ENCODE measurements around the gene SELENOO. TPM values are rescaled to one million over a fixed set of nuclear protein-coding genes. Genes with fewer than 3 reads are reported as not detected.
A peak's percentile ranks its signal among the peaks of the same experiment; 100 is the strongest.

The SELENOO gene
- total and polyA plus RNA-seq, 2 of the 13 experiments (the other 11 are each of a cell fraction or from before 2014, with no cell fraction given) = 14.4 to 19.0 TPM

DNA sequence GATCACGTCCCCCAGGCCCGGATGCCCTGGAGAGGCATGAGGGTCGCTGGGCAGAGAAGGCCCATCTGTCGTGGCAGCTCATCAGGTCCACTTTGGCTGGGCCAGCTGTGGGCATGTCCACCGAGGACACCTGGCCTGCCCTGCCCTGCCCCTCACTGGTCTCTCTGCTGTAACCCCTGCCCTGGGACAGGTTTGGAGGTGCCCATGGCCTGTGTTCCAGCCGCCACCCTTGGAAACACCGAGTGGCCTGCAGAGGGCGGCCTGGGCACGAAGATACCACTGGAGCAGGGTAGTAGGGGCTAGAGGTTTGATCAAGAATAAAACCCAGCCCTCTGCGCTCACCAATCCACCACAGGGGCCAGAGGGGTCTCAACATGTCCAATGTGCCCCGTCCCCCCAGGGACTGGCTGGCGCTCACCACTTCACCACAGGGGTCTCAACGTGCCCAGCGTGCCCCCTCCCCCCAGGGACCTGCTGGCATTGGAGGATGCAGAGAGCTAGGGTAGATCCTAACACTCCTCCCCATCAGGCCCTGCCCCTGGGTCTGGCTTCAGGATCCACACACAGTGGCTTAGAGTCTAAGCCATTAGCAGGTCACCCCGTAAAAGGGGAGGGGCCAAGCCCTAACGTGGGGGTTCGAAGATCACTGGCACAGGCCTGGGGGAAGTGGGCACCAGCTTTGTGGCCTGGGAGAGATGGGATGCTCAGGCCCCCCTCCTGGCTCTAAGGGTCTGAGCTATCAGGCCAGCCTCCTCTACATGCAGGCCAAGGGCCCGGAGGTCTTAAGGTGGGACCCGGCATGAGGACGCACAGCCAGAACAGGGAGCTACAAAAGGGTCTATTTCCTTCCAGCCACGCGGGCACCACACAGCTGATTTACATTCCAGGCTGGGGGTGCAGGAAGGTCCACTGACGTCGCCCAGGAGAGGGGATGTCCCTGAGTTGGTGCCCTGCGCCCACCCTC lies 51.6 kb downstream of the SELENOO start (continued):
- TF ChIP-seq, protein P1, sequence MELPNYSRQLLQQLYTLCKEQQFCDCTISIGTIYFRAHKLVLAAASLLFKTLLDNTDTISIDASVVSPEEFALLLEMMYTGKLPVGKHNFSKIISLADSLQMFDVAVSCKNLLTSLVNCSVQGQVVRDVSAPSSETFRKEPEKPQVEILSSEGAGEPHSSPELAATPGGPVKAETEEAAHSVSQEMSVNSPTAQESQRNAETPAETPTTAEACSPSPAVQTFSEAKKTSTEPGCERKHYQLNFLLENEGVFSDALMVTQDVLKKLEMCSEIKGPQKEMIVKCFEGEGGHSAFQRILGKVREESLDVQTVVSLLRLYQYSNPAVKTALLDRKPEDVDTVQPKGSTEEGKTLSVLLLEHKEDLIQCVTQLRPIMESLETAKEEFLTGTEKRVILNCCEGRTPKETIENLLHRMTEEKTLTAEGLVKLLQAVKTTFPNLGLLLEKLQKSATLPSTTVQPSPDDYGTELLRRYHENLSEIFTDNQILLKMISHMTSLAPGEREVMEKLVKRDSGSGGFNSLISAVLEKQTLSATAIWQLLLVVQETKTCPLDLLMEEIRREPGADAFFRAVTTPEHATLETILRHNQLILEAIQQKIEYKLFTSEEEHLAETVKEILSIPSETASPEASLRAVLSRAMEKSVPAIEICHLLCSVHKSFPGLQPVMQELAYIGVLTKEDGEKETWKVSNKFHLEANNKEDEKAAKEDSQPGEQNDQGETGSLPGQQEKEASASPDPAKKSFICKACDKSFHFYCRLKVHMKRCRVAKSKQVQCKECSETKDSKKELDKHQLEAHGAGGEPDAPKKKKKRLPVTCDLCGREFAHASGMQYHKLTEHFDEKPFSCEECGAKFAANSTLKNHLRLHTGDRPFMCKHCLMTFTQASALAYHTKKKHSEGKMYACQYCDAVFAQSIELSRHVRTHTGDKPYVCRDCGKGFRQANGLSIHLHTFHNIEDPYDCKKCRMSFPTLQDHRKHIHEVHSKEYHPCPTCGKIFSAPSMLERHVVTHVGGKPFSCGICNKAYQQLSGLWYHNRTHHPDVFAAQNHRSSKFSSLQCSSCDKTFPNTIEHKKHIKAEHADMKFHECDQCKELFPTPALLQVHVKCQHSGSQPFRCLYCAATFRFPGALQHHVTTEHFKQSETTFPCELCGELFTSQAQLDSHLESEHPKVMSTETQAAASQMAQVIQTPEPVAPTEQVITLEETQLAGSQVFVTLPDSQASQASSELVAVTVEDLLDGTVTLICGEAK (IDR thresholded peaks at IDR 0.05) = no peak
- TF ChIP-seq, protein P1 (CRISPR knock-in tag; IDR thresholded peaks at IDR 0.05) = no peak
- TF ChIP-seq CHD4 (IDR thresholded peaks at IDR 0.05; ENCODE audit: borderline replicate concordance, low read length) (no peak), ZNF44 (CRISPR knock-in tag; IDR thresholded peaks at IDR 0.05) (no peak), ZNF260 (CRISPR knock-in tag; IDR thresholded peaks at IDR 0.05; ENCODE audit: borderline replicate concordance, low read depth) (no peak), ZNF136 (CRISPR knock-in tag; IDR thresholded peaks at IDR 0.05; ENCODE audit: low read depth) (no peak), TCF12 (IDR thresholded peaks at IDR 0.05) (no peak), TCF12 (CRISPR knock-in tag; IDR thresholded peaks at IDR 0.05) (no peak), NR2F6 (IDR thresholded peaks at IDR 0.05) (no peak), NR2F6 (CRISPR knock-in tag; IDR thresholded peaks at IDR 0.05) (no peak), ZNF598 (CRISPR knock-in tag; IDR thresholded peaks at IDR 0.05; ENCODE audit: borderline replicate concordance) (no peak), RBFOX2 (IDR thresholded peaks at IDR 0.05; ENCODE audit: low read depth, low read length) (no peak), PRPF4 (IDR thresholded peaks at IDR 0.05; ENCODE audit: low read depth, low read length, poor library complexity, severe bottlenecking) (no peak)
- TF ChIP-seq, protein P2, sequence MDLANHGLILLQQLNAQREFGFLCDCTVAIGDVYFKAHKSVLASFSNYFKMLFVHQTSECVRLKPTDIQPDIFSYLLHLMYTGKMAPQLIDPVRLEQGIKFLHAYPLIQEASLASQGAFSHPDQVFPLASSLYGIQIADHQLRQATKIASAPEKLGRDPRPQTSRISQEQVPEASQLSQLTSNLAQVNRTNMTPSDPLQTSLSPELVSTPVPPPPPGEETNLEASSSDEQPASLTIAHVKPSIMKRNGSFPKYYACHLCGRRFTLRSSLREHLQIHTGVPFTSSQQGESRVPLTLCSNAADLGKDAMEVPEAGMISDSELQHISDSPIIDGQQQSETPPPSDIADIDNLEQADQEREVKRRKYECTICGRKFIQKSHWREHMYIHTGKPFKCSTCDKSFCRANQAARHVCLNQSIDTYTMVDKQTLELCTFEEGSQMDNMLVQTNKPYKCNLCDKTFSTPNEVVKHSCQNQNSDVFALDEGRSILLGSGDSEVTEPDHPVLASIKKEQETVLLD (CRISPR knock-in tag; IDR thresholded peaks at IDR 0.05; ENCODE audit: low read depth) = no peak
- TF ChIP-seq, protein P3, sequence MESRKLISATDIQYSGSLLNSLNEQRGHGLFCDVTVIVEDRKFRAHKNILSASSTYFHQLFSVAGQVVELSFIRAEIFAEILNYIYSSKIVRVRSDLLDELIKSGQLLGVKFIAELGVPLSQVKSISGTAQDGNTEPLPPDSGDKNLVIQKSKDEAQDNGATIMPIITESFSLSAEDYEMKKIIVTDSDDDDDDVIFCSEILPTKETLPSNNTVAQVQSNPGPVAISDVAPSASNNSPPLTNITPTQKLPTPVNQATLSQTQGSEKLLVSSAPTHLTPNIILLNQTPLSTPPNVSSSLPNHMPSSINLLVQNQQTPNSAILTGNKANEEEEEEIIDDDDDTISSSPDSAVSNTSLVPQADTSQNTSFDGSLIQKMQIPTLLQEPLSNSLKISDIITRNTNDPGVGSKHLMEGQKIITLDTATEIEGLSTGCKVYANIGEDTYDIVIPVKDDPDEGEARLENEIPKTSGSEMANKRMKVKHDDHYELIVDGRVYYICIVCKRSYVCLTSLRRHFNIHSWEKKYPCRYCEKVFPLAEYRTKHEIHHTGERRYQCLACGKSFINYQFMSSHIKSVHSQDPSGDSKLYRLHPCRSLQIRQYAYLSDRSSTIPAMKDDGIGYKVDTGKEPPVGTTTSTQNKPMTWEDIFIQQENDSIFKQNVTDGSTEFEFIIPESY (CRISPR knock-in tag; IDR thresholded peaks at IDR 0.05) = peak; percentile 99
- TF ChIP-seq, protein P4, sequence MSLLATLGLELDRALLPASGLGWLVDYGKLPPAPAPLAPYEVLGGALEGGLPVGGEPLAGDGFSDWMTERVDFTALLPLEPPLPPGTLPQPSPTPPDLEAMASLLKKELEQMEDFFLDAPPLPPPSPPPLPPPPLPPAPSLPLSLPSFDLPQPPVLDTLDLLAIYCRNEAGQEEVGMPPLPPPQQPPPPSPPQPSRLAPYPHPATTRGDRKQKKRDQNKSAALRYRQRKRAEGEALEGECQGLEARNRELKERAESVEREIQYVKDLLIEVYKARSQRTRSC (CRISPR knock-in tag; IDR thresholded peaks at IDR 0.05; ENCODE audit: low read depth) = no peak

All from HepG2 (cell line).